Panc1 (cell line): ENCODE measurements around the gene ZNF503.

Experiments
- POLR2AphosphoS5 ChIP-seq: IDR thresholded peaks from 2 replicates; pipeline ENCODE4 v1.6.1; 2012; ENCODE audit warnings: mild to moderate bottlenecking, low read depth, low read length, moderate library complexity
- SIN3A ChIP-seq: IDR thresholded peaks from 2 replicates; pipeline ENCODE4 v1.6.1; 2012; ENCODE audit warnings: low read depth, mild to moderate bottlenecking, low read length, moderate library complexity, borderline replicate concordance; ENCODE audit not compliant: insufficient read depth
- TF ChIP-seq, protein P1 (sequence below): fragments of 450-650 bp; IDR thresholded peaks from 2 replicates; pipeline ENCODE4 v1.5.1; 2017; ENCODE audit warnings: mild to moderate bottlenecking
- TF ChIP-seq, protein P2 (sequence below), 2 experiments: IDR thresholded peaks; 2 replicates each; pipeline ENCODE4 v1.6.1; 2011 to 2012; ENCODE audit warnings: low read depth in 2 of 2, control low read depth in 1 of 2, low read length in 1 of 2, mild to moderate bottlenecking in 1 of 2, moderate library complexity in 1 of 2; ENCODE audit not compliant: insufficient read depth in 1 of 2

DNA sequence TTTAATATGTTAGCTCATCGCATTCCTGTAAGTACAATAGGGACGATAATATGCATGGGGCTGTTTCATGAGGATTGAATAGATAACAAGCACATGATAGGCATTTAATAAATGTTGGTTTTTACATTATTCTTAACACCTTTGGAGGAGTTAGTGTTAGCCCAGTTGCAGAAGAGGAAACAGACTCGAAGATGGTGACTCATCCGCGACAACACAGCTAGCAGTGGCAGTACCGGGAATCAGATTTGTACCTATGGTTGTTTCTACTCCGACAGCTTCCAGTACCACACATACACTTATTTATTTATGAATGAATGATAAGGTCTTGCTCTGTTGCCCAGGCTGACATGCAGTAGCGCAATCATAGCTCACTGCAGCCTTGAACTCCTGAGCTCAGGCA, 32.7 kb upstream of the ZNF503 start:
- TF ChIP-seq, protein P1, sequence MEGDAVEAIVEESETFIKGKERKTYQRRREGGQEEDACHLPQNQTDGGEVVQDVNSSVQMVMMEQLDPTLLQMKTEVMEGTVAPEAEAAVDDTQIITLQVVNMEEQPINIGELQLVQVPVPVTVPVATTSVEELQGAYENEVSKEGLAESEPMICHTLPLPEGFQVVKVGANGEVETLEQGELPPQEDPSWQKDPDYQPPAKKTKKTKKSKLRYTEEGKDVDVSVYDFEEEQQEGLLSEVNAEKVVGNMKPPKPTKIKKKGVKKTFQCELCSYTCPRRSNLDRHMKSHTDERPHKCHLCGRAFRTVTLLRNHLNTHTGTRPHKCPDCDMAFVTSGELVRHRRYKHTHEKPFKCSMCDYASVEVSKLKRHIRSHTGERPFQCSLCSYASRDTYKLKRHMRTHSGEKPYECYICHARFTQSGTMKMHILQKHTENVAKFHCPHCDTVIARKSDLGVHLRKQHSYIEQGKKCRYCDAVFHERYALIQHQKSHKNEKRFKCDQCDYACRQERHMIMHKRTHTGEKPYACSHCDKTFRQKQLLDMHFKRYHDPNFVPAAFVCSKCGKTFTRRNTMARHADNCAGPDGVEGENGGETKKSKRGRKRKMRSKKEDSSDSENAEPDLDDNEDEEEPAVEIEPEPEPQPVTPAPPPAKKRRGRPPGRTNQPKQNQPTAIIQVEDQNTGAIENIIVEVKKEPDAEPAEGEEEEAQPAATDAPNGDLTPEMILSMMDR, result no peak
- no peak for TF ChIP-seq POLR2AphosphoS5
- TF ChIP-seq, protein P2, sequence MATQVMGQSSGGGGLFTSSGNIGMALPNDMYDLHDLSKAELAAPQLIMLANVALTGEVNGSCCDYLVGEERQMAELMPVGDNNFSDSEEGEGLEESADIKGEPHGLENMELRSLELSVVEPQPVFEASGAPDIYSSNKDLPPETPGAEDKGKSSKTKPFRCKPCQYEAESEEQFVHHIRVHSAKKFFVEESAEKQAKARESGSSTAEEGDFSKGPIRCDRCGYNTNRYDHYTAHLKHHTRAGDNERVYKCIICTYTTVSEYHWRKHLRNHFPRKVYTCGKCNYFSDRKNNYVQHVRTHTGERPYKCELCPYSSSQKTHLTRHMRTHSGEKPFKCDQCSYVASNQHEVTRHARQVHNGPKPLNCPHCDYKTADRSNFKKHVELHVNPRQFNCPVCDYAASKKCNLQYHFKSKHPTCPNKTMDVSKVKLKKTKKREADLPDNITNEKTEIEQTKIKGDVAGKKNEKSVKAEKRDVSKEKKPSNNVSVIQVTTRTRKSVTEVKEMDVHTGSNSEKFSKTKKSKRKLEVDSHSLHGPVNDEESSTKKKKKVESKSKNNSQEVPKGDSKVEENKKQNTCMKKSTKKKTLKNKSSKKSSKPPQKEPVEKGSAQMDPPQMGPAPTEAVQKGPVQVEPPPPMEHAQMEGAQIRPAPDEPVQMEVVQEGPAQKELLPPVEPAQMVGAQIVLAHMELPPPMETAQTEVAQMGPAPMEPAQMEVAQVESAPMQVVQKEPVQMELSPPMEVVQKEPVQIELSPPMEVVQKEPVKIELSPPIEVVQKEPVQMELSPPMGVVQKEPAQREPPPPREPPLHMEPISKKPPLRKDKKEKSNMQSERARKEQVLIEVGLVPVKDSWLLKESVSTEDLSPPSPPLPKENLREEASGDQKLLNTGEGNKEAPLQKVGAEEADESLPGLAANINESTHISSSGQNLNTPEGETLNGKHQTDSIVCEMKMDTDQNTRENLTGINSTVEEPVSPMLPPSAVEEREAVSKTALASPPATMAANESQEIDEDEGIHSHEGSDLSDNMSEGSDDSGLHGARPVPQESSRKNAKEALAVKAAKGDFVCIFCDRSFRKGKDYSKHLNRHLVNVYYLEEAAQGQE (IDR thresholded peaks at IDR 0.05; ENCODE audit: insufficient read depth in 1 of 2, low read depth in 2 of 2, low read length in 1 of 2), result no peak
- TF ChIP-seq SIN3A, result no peak
